GM12892 (cell line): ENCODE results near the gene SLC25A27.

Source experiments
- POLR2A ChIP-seq: IDR thresholded peaks from 2 replicates; pipeline ENCODE4 v1.6.1; 2011; ENCODE audit warnings: low read depth, low read length, control low read depth
- POLR2AphosphoS5 ChIP-seq: IDR thresholded peaks from 2 replicates; pipeline ENCODE4 v1.6.1; 2011; ENCODE audit warnings: low read depth, low read length, control low read depth
- TAF1 ChIP-seq: IDR thresholded peaks from 2 replicates; pipeline ENCODE4 v1.6.1; 2011; ENCODE audit warnings: low read depth, mild to moderate bottlenecking, control low read depth, low read length, borderline replicate concordance

DNA sequence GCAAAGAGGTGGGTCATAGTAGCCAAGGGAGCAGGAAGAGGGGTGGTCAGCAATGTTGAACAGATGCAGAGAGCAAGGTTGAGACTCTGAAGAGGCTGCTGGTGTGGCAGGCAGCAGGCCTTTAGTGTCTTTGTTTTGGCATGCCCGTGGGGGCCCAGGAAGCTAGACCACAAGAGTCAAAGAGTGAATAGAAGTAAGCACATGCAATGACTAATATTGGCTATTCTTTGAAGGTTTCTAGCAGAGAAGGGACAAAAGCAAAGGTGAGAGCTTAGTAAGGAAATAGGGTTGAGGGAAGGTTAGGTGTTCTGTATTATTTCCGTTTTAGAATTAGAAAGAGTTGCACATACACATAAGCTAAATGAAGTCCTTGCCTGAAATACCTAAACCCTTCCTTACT lies 53.7 kb downstream of the SLC25A27 start:
- TF ChIP-seq POLR2AphosphoS5 (no peak), POLR2A (no peak), TAF1 (no peak)
